ENCODE measurements around the gene LRRC26. TPM values are rescaled to one million over a fixed set of nuclear protein-coding genes. Genes with fewer than 3 reads are reported as not detected.

LRRC26 gene
- total and polyA plus RNA-seq, 8 donors, result 1.00 to 440 (median 5.7) TPM; not detected in 2

- TF ChIP-seq CTCF (IDR thresholded peaks at IDR 0.05), result no peak
- TF ChIP-seq EP300 (IDR thresholded peaks at IDR 0.05), result no peak
- TF ChIP-seq POLR2AphosphoS5 (IDR thresholded peaks at IDR 0.05), result peak in 2 of 3 donors; percentile 54 to 55
- peak; percentile 75 to 86 for DNase-seq
- WGBS, 5 donors, result 35 to 52% (median 51%) methylated on average over 7 to 19 of the region's 19 CpGs
- peaks cover 70 to 90% (median 87%) of the 10 kb centered on the region in 4 donors for H3K4me1 ChIP-seq
- H3K4me3 ChIP-seq, result peak overlapping the region; percentile 63 to 78 (median 66)
- intact Hi-C loops (cut with DNase I; ENCODE audit: low total_unique reads), result no loop called here
- no peaks in the 10 kb centered on the region for H3K9me3 ChIP-seq
- H3K27me3 ChIP-seq, result no peaks in the 10 kb centered on the region
- peak overlapping the region; percentile 78 to 97 (median 86) for H3K27ac ChIP-seq
- no peaks in the 10 kb centered on the region for H3K36me3 ChIP-seq
Measured at GRCh38 chr9:137198051-137198901, 28.4 kb upstream of the LRRC26 start.

GRCh38 chr9:137195525-137196220 lies 25.8 kb upstream of the LRRC26 start:
- 33 to 77% (median 37%) methylated on average over 12 to 21 of the region's 21 CpGs for WGBS, 5 donors
- TF ChIP-seq CTCF (IDR thresholded peaks at IDR 0.05) (no peak), POLR2AphosphoS5 (IDR thresholded peaks at IDR 0.05) (peak in 1 of 3 donors; percentile 28)
- intact Hi-C loops (cut with DNase I; ENCODE audit: low total_unique reads), result no loop called here
- H3K36me3 ChIP-seq, result peaks cover 6 to 21% (median 19%) of the 10 kb centered on the region in 4 donors
- H3K9me3 ChIP-seq, result no peaks in the 10 kb centered on the region
- H3K27ac ChIP-seq, result peak overlapping the region; percentile 78 to 97 (median 86)
- DNase-seq, result peak; percentile 83 to 84
- peaks cover 48 to 92% (median 86%) of the 10 kb centered on the region in 4 donors for H3K4me1 ChIP-seq
- peak overlapping the region; percentile 18 to 78 (median 47) for H3K4me3 ChIP-seq
- H3K27me3 ChIP-seq, result no peaks in the 10 kb centered on the region

- no peaks in the 10 kb centered on the region for H3K27me3 ChIP-seq
- no peaks in the 10 kb centered on the region for H3K9me3 ChIP-seq
- peak; percentile 84 to 92 for DNase-seq
- TF ChIP-seq POLR2A (IDR thresholded peaks at IDR 0.05) (no peak), POLR2AphosphoS5 (IDR thresholded peaks at IDR 0.05) (peak in 2 of 3 donors; percentile 42 to 74), CTCF (IDR thresholded peaks at IDR 0.05) (no peak), EP300 (IDR thresholded peaks at IDR 0.05) (no peak)
- peak overlapping the region; percentile 78 to 97 (median 86) for H3K27ac ChIP-seq
- peaks cover 56 to 99% (median 93%) of the 10 kb centered on the region in 4 donors for H3K4me1 ChIP-seq
- peaks cover 13 to 28% (median 27%) of the 10 kb centered on the region in 4 donors for H3K36me3 ChIP-seq
- intact Hi-C loops (cut with DNase I; ENCODE audit: low total_unique reads), result no loop called here
- H3K4me3 ChIP-seq, result peak overlapping the region; percentile 18 to 78 (median 47)
- WGBS, 5 donors, result 21 to 62% (median 38%) methylated on average over 8 to 10 of the region's 10 CpGs
Measured at GRCh38 chr9:137194909-137195308, 25.1 kb upstream of the LRRC26 start.

- H3K27ac ChIP-seq, result peak overlapping the region; percentile 78 to 97 (median 86)
- no peaks in the 10 kb centered on the region for H3K27me3 ChIP-seq
- peaks cover 15 to 31% (median 29%) of the 10 kb centered on the region in 4 donors for H3K36me3 ChIP-seq
- H3K4me1 ChIP-seq, result peaks cover 56 to 99% (median 93%) of the 10 kb centered on the region in 4 donors
- 23 to 37% (median 33%) methylated on average over 3 to 16 of the region's 16 CpGs for WGBS, 5 donors
- H3K9me3 ChIP-seq, result no peaks in the 10 kb centered on the region
- TF ChIP-seq POLR2A (IDR thresholded peaks at IDR 0.05) (no peak), CTCF (IDR thresholded peaks at IDR 0.05) (no peak), POLR2AphosphoS5 (IDR thresholded peaks at IDR 0.05) (no peak), EP300 (IDR thresholded peaks at IDR 0.05) (no peak)
- DNase-seq, result peak; percentile 56 to 93
- intact Hi-C loops (cut with DNase I; ENCODE audit: low total_unique reads), result no loop called here
- H3K4me3 ChIP-seq, result peak overlapping the region in 3 of 4 donors; percentile 6 to 78 (median 67)
Measured at GRCh38 chr9:137194388-137194787, 24.5 kb upstream of the LRRC26 start.

All from stomach (tissue), 9 donors.